Hematopoietic multipotent progenitor cell (in vitro differentiated cells): ENCODE results near the gene TIAM2. TPM values are rescaled to one million over a fixed set of nuclear protein-coding genes. Genes with fewer than 3 reads are reported as not detected.
"Not testable (repeated sequence)": the region's sequence is repeated elsewhere in the genome, so short reads cannot be mapped to it uniquely, and the experiment has no call there.

ENCODE experiments used
- DNase-seq, 3 donors: peaks; one replicate each; pipeline ENCODE4 v3.0.0-alpha.2; 2011 to 2015; ENCODE audit warnings: low read depth in 2 of 3, low spot score in 2 of 3
- total RNA-seq: library from RNA; depleted of rRNA; stranded (reverse); fragments of >200 nt; gene quantifications from one replicate; pipeline ENCODE4 v1.2.3, GENCODE V29; 2012

TIAM2 gene
- total RNA-seq, 1 donor, result 1.1 TPM

DNA sequence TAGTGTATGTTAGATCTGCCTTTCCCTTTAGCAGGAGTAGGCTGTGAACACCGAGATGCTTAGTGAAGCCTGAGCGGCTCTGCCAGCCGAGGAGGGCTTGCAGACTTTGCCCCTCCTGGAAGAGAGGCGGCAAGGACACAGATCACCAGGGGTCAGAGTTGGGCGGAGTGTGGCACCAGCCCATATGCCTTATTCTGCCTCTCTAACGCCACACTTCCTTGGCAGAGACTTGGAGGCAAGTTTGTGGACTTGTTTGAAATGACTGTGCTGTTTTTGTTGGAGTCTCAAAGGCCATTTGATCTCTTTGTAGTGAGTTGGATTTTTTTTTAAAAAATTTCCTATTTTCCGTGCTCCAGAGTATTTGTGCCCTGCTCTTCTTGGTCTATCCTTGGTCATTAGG, 224.2 kb downstream of the TIAM2 start:
- DNase-seq, result no peak

DNA sequence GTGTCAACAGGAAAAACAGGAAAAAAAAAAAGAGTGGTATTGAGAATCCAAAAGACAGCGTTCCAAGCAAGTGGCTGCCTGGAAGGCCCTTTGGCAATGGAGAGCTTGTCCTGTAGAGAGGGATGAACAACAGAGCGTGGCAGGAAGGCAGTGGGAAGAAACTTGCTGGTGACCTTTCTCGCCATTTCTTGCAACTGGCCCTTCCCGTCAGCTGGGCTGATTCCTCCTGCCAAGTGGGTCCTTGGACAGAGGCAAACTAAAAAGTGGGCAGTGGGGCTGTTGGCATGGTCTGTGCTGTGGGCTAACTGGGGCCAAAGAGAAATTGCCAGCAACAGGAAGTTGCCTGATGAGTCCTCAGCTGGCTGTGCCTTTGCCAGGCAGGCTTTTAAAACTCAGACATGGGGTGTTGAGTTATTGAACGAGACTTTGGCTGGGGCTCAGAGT, 224.8 kb downstream of the TIAM2 start:
- DNase-seq, result no peak

DNA sequence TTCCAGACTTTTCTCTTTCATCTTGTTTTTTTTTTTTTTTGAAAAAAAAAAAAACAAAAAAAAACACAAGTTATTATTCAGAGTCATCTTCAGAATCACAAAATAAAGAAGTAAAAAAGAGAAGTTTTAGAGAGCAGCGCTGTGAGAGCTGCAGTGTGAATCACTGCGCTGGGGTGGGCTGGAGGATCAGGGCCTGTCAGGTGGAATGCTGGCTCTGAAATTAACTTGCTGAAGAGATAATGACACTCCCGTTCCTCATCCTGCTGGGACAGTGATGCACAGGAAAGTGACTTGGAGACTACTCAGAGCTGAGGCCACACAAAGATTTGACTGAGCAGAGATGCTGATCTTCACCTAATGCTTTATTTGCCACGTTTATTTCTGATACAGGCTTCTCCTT, 226.0 kb downstream of the TIAM2 start:
- no peak for DNase-seq

DNA sequence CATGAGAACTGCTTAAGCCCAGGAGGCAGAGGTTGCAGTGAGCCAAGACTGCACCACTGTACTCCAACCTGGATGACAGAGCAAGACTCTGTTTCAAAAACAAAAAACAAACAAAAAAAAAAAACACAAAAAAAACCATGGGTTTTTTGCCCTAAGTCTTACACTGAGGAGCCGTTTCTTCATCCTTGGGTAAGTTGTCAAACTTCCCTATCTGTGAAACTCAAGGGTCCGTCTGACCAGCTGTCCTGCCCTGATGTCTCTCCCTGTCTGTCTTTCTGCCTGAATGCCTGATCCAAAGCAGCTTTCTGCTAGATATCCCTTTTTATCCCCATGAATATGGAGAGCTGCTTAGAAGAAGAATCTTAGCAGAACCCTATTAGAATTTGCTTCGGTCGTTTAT, 227.4 kb downstream of the TIAM2 start:
- DNase-seq, result no peak

DNA sequence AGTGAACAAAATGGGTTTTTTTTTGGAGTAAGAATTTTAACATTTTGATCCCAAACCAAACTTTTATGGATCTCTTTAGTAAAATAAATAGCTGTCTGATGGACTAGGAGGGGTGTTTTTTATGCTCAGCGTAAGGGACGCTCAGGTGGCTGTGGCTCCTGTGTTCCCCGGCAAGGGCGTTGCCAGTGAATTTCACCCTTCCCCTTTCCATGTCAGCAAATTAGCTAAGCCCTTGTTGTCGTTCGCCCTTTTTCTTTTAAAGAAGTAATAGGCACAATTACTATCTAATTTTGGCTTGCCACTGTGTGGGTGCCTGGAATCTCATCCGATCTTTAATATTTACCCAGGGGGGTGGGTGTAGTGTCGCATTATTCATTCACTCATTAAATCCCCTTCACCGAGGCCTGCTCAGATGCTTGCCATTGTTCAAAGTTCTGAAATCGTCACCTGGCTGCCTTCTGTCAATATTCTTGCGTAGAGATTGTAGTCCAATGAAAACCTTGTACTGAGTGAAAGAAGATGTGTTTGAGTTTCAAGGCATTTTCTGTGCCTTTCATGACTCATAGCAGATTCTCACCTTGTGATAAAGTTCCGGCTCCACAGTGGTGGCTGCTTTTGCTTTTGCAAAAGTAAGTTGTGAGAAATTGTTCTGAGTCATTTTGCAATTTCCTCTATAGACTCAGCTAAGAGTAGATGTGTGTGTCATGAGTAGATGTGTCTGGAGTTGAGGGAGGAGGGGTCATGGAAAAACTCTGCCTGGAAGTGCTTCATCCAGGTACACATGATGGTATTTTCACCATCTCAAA, 228.7 kb downstream of the TIAM2 start:
- peak in 2 of 3 donors; percentile 5 to 12 for DNase-seq

DNA sequence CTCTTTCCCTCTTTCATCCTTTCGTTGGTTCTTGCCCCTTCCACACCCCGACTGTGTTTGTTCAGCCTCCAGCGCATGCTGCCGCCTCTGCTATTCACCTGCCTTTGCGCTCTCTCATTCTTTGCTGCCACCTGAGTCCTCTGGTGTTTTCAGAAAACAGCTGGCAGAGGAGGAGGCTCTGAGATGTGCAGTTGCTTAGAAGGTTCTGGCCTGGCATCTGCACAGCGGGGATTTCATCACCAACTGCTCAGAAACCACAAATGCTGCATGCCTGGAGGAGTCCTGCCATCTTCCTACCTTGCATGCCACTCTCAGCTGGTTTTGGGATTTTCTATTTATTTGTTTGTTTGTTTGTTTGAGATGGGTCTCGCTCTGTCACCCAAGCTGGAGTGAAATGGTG, 229.5 kb downstream of the TIAM2 start:
- no peak for DNase-seq

DNA sequence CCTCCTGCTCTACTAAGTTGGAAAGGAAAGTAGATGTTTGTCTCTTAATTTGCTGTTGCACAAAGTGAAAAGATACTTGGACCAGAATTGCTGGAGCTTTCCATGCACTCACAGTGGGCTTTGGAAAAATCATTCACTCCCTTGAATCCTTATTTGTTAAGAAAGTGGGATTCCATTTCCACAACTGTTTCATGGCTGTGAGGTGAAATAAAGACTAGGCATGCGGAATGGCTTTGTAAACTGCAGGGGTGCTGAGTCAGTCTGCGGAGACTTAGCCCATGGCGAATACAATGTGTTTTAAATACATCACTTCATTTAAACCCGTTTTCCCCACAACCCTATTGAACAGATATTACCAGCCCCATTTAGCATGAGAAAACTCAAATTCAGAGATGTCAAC, 231.9 kb downstream of the TIAM2 start:
- no peak for DNase-seq

DNA sequence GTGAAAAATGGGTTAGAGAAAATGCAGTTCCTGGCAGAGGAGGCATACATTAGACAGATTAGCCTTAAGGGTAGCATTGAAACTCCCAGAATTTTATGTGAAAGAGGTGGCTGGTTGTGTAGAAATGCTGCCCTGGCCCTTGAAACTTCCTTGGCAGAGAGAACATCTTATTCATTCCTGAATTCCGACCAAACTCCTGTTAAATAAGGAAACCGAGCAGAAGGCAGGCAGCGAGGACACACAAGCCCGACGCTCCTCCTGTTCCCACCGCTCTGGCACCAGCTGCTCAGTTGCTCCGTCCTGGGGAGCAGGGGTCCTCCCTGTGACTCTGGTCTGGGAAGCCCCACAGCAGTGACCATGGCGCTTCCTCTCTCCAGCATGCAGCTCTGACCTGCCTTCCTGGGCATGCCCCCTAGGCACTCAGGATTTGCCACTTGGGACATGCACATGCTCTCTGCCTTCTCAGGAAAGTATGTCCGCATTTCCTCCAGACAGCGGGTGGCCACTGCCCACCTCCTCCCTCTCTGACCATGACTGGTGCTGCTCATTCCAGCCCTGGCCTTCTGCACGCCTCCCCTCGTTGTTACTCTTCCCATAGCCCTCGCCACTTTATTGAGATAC, 233.5 kb downstream of the TIAM2 start:
- no peak for DNase-seq

DNA sequence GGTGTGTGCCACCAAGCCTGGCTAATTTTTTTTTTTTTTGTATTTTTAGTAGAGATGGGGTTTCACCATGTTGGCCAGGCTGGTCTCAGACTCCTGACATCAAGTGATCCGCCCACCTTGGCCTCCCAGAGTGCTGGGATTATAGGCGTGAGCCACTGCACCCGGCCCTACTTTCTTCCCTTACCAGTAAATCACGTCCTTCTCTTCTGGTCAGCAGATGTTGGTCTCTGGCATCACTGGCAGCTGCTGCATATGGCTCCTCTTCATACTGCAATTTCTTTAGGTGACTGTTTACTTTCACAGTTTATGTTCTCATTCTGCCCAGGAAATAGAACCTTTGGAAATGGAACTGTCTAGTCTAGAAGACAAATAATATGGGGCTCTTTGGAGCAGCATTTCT, 235.9 kb downstream of the TIAM2 start:
- not testable (repeated sequence) for DNase-seq

DNA sequence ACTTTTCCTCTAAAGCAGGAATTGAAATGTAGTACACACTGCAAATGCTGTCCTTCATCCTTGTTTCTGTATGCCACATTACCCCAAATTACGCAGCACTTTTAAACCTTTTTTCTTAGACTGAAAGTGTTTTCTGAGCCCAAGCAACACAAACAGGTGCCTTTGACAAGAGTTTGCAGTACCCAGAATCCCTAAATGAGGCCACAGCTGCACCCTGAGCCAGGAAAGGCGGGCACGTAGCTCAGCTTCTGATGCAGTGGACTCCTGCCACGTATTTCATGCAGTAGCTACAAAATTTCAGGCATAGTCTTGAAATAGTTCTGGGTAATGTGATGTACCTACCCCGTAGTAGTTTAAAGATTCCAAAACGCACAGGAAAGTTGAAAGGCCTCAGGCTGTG, 237.7 kb downstream of the TIAM2 start:
- no peak for DNase-seq

DNA sequence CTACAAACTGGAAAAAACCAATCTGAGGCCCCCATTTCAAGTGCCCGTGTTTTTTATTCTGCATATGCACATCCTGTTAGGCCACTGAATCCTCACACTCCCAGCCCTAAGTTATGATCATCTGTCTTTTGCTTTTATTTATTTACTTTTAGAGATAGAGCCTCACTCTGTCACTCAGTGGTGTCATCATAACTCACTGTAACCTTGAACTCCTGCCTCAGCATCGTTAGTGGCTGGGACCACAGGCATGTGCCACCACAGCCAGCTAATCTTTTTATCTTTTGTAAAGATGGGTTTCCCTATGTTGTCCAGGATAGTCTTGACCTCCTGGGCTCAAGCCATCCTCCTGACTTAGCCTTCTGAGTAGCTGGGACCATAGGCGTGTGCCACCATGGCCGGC, 239.1 kb downstream of the TIAM2 start:
- no peak for DNase-seq

DNA sequence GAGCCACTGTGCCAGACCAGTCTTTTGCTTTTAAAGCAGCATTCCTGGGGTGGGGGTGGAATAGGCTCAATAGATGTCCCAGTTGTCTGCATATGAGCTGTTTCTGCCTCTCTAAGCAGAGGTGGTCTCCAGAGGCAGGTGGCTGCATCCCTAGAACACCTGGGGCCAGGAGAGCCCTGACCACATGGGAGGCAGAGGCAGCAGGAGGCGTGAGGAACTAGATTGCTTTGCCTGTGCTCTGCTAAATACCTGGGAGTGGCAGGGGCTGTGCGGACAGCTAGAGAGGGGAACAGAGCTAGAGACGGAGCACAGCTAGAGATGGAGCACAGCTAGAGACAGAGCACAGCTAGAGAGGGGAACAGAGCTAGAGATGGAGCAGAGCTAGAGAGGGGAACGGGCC, 239.6 kb downstream of the TIAM2 start:
- no peak for DNase-seq

DNA sequence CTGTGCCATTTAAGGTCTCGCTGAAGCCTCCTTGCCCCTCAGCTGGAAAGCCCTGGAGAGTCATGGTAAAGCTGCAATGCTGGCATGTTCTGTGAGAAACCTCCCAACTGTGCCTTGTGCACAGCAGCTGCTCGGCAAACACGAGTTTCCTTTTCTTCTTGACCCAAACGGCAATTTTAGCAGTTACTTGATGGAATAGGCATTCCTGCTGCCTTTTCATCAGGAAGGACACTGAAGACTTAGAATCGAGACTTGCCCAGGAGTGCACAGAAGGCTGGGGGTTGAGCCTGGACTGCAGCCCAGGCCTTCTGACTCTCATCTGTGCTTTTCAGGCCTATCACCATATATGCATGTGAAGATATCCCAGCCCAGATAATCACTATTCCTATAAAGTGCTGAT, 240.0 kb downstream of the TIAM2 start:
- no peak for DNase-seq

DNA sequence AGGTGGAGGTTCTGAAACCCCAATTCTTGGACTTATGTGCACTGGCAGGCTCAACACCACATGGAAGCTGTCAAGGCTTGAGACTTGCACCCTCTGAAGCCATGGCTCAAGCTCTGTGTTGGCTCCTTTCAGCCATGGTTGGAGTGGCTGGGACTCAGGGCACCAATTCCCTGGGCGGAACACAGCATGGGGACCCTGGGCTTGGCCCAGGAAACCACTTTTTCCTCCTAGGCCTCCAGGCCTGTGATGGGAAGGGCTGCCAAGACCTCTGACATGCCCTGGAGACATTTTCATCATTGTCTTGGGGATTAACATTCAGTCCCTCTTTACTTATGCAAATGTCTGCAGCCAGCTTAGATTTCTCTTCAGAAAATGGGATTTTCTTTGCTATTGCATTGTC, 242.5 kb downstream of the TIAM2 start:
- no peak for DNase-seq

DNA sequence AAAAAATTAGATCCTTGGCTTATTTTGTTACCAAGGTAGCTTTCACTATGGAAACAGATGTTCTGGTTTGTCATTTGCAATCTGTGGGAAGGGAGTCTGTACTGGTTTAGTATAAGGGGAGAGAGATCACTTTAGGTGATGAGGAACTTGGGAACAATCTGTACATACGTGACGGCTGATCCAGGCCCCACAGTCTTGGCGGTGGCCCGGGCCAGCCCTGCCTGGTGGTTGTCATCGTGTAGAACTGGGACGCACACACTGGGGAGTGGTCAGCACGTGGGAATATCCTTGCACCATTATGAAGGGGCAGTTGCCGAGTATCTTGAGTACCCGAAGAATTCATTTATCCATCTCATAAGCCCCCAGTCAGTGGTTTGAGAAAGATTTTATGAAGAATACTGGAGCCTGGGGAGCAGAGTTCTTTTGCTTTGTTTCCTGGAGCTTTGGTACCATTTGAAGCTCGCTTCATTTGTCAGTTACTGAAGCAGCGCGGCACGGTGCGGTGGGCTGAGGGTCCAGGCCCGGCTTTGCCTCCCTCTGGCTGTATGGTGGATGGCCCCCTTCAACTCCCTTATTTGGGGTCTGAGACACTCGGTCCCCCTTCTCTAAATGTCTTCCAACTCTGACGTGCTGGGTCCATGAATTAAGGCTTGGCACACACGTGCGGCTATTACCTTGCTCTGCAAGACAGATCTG, 245.9 kb downstream of the TIAM2 start:
- no peak for DNase-seq

DNA sequence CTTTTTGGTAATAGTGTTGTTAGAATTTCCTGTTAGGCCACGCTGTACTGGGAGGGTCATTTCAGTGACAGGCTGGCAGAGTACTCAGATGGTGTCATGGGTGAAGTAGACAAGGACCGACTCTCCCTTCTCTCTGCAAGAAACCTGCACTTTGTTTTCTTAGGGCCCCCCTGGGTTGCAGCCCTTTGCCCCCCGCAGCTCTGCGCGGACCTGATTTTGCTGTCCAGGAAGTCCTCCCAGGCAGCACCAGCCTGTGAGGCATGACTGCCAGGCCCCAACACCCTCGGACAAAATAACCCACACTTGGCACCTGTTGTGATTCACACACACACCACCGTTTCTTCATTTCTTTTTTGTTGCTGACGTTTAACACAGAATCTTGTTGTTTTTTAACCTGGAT, 246.9 kb downstream of the TIAM2 start:
- DNase-seq, result no peak

DNA sequence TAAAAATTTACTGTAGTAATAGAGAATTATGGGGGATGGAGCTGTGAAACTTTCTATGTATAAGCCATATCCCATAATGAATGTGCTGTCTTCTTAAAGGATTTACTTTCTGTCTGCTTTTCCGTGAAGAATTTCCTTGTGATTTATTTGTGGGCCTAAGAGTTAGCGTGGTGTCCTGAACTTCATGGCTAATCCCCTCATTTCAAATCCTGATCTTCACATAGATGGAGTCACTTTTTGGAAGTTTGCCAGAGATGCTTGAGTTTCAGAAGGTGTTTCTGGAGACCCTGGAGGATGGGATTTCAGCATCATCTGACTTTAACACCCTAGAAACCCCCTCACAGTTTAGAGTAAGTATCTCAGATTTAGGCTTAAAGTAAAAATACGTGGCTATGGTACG, 249.3 kb downstream of the TIAM2 start:
- DNase-seq, result no peak

DNA sequence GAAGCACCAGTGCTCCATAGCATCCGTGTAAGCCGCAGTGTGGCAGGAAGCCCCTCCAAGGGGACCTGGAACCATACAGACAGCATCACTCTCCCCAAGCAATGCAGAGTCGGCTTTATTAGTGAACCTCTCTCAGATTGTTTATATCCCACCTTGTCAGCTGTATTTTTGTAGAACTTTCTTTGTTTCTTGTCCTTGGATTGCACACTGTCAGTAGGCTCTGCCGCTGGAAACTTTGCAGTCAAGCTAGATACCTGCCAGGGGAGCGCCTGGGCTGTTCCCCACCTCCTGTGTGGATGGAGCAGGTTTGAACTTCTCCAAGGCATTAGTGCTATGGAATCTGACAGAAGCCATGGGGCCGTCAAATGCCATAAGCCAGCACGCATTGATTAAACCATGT, 250.1 kb downstream of the TIAM2 start:
- DNase-seq, result no peak

DNA sequence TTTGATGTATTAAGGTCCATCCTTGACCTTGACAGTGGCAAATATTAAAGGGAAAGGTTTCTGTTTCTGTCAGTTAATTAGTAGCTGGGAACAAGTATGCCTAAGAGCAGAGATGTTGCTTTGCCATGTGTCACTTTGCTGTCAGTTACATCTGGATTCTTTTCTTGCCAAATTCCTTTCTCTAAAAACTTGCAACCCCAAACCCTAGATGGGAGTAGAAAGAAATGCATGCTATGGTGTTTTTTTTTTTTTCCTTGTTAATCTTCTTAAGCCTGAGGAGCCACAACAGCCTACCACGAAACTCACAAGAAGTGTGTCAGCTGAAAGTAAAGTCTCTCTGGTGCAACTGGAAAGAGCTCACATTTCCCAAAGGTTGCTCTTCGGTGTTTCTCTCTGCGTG, 250.7 kb downstream of the TIAM2 start:
- DNase-seq, result no peak

DNA sequence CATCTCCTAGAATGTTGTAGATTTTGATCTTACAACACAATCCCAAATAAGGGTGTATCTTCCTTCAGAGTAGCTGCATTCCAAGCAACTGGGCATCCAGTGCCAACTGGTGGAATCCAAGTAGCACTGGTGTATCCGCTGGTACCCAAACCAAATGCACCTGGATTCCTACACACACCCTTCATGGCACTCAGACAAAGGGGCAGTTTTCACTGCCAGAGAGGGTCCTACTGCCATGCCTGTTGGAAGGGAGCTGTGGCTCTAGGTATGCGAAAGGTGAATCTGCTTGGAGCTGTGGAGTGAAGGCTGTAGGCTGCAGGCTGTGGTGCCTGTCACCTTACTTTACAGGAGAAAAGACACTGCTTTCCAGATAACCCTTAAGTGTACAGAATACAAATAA, 251.7 kb downstream of the TIAM2 start:
- DNase-seq, result no peak

DNA sequence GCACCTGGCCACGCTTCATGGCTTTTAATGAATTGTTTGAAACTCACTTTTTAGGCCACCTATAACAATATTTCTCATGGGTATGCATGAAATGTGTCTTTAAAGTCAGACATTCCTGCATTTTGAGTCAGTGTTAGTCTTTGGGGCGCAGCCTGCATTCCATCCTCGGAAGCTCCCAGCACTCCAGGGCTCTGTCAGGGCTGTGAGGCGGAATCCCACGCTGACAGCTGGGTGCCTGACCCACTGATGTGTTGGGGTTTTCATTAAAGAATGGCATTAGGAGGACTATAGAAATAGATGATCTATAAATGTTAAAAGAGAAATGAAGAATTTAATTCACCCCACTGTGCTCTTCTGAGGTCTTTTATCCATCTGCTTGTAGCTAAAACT, 252.5 kb downstream of the TIAM2 start:
- DNase-seq, result no peak
